ENCODE data around the gene NBDY. TPM values are rescaled to one million over a fixed set of nuclear protein-coding genes. Genes with fewer than 3 reads are reported as not detected.

Gene NBDY
- total RNA-seq, 1 donor from 2014 or later: 34.2 TPM

DNA sequence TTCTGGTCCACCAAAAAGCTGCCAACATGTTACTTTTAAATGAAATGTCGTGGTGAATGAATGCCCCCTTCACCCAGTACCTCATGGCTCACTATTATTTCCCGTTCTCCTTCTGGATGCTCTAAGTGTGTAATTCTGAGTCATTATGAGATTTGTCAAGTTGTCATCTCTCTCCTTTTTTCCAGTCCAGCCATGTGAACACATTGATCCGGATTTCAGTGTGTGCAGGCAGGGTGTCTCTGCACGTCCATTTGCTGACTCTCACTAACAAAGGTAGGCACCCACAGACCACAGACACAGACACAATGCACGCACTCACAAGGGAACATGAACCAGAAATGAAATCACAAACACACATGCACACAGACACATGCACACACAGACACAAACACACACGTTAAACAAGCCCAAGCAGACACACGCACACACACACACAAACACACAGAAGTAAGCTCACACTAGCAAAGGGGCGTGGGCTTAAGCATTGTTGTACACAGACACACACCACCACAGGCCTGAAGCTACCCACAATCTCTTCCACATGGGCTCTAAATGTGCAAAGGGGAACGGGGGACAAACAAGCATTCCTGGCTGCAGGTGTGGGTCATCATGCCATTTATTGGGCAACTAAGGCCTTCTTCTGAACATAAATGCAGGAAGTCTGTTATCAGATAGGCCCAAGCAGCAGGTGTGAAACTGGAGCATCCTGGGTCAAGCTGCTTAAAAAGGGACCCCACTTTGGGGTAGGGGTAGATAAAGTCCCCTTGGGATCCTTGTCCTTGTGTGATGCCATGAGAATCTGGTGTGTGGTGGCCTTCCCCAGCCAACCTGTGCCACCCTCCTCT, 58.1 kb downstream of the NBDY start:
- ATAC-seq: no peak

DNA sequence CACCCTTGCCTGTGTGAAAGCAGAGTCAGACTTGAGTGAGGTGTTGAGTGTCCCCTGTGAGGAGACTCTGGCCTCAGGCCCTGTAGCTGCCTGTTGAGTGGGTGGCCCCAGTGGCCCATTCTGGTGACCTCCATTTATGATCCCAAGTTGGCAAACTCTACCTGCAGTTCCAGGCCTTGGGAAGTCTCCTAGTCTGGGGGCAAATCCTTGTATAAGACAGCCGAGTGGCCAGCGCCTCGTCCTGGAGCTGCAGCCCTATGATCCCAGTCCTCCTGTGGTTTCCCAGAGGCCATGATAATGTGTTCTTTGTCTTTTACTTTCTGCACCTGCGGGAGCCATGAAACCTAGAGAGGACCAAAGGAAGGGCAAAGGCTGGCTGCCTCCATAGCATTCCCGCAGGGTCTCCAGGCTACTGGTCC, 58.7 kb downstream of the NBDY start:
- ATAC-seq: no peak

DNA sequence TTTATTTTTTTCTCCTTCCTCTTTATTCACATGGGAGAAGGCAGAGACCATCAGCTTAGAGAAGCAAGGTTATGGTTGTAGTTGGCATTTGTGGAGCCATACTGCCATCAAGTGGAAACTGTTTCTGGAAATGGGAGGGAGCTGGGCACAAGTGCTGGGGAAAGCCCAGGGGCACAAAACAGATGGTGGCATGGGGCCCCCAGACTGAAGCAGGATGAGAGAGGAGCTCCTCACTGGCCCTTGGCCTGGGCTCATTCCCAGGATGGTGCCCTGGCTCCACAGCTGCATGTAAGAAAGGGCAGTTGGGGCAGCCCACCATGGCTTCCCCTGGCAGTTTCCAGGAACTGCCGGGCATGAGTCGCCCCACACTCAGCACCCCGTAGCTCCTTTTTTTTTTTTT, 59.2 kb downstream of the NBDY start:
- no peak for ATAC-seq

DNA sequence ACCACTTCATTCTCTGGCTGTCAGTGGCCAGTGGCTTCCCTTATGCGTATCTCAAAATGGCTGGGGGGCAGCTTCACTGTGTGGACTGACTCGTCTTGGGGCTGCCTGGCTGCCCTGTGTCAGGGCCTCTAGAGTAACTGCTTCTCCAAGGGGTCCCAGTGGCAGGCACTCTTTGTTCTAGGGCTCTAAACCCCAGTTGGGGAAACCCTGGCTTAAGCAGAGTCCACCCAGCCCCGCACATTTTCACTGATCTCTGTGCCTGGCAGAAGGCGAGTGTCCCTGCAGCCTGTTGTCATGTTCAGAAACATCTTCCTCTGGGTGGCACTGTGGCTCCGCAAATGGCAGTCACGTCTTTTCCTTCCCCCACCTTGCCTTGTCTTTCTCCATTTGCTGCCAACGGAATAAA, 59.7 kb downstream of the NBDY start:
- no peak for ATAC-seq

DNA sequence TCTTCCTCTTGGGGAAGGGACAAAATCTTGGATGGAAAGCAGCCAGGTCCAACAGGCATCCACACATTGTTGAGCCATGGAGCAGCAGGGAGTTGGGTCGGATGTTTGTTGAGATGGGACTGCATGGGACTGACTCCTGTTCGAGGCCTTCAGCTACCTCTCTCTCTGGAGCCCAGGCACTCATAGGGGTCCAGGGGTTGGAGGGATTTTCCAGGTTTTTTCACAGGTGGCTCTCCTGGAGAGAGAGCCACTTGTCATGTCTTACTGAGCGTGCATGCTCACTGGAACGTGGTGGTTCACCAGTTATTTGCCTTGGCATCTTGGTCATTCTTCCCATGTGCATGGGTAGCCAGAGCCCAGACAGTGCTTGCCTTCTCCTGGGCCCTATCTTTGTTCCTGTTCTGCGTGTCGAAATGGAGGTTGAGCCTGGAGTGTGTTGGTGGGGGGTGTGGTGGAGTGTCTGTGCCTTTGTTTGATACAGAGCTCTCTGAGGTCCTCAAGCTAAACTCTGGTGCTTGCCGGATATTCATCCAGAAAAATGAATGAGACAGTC, 60.6 kb downstream of the NBDY start:
- no peak for ATAC-seq

DNA sequence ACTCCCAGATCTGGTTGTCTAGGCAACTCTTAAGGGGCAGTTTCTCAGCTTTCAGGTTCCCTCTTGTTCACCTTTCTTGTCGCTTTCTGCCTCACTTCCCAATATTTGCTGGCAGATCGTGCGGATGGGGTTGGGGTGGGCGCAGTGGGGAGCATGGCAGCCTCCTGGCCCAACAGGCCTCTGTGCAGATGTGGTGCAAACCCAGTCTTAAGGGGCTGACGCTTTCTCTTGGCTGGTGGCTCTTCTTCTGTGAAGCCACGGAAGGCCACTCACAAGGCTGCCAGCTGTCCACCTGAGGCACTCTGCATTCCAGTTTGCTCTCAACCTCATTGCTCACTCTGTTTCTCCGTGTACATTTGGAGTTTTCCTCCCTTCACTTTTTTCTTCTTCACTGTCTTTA, 61.7 kb downstream of the NBDY start:
- no peak for ATAC-seq

DNA sequence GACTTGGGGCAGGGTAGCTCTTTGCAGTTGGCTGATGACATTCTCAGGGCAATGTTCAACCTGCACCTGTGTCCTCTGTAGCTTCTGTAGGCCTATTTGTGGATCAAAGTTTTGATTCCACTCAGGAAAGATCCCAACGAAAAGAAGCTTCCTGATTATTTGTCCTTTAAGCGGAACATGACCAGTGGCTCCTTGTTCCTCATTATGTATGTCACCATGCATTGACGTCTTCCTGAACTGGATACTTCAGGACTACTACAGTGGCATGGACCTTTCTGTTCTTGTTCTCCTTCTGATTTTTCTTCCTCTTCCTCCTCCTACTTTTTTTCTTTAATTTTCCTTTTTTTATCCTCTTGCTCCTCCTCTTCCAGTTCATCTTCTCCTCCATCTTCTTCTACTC, 62.4 kb downstream of the NBDY start:
- no peak for ATAC-seq

DNA sequence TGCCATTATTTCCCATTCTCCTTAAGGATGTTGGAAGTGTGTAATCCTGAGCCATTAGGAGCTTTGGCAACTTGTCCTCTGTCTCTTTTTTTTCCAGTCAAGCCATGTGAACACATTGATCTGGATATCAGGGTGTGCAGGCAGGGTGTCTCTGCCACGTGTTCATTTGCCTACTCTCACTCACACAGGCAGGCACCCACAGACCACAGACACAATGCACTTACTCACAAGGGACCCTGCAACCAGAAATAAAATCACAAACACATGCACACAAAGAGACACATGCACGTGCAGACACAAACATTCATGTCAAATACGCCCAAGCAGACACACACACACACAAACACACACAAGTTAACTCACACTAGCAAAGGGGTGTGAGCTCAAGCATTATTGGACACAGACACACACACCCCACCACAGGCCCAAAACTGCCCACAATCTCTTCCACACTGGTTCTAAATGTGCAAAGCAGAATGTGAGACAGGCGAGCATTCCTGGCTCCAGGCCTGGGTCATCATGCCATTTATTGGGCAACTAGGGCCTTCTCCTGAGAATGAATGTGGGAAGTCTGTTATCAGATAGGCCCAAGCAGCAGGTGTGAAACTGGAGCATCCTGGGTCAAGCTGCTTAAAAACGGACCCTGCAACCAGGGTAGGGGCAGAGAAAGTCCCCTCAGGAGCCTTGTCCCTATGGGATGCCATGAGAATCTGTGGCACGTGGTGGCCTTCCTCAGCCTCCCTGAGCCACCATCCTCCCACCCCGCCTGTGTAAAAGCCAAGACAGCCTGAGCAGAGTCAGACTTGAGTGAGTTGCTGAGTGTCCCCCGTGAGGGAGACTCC, 63.4 kb downstream of the NBDY start:
- no peak for ATAC-seq

DNA sequence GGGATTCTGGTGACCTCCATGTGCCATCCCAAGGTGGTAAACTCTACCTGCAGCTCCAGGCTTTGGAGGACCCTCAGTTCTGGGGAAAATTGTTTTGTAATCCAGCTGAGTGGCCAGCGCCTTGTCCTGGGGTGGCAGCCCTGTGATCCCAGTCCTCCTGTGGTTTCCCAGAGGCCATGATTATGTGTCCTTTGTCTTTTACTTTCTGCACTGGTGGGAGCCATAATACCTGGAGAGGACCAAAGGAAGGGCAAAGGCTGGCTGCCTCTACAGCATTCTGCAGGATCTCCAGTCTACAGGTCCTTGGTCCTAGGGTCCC, 64.0 kb downstream of the NBDY start:
- no peak for ATAC-seq

DNA sequence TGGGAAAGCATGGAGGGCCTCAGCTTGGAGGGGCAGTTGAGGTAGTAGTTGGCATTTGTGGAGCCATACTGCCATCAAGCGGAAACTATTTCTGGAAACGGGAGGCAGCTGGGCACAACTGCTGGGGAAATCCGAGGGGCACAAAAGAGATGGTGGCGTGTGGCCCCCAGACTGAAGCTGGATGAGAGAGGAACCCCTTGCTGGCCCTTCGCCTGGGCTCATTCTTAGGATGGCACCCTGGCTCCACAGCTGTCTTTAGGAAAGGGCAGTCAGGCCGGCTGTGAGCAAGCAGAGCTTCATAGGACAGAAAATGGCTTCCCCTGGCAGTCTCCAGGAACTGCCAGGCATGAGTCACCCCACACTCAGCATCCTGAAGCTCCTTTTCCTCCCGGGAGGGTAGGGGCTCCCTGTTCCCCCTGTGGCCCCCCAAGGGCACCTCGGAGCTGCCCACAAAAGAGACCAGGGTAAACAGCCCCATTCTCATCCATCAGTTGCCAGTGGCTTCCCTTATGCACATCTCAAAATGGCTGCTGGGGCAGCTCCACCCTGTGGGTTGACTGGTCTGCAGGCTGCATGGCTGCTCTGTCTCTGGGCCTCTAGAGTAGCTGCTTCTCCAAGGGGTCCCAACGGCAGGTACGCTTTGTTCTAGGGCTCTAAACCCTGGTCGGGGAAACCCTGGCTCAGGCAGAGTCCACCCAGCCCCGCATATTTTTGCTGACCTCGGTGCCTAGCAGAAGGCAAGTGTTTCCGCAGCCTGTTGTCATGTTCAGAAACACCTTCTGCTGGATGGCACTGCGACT, 64.7 kb downstream of the NBDY start:
- peak; percentile 47 for ATAC-seq

DNA sequence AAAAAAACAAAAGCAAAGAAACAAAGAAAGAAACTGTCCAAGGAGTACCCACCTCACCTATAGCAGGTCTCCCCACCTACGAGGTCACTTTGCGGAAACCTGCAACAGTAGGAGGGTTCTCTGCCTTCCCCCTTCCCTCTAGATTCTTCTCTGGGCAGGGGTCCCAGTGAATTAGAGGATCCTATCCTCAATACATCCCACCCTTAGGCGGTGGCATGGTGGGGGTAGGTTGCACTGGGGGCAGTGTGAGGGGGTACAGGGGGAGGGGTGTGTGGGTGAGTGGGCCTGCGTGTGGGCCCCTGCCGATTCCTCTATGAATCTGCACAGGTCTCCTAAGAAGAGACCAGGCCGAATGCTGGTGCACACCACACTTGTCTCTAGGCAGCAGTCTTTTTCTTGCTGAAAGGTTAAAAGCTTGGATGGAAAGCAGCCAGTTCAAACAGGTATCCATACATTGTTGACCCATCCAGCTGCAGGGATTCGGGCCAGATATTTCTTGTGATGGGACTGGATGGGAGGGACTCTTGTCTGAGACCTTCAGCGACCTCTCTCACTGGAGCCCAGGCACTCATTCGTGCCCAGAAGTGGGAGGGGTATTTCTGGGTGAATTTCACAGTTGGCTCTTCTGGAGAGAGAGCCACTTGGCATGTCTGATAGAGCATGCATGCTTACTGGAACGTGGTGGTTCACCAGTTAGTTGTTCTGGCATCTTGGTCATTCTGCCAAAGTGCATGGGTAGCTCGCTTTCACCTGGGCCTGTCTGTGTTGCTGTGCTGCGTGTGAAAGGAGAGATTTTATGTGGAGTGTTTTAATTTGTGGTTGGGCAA, 65.6 kb downstream of the NBDY start:
- no peak for ATAC-seq

DNA sequence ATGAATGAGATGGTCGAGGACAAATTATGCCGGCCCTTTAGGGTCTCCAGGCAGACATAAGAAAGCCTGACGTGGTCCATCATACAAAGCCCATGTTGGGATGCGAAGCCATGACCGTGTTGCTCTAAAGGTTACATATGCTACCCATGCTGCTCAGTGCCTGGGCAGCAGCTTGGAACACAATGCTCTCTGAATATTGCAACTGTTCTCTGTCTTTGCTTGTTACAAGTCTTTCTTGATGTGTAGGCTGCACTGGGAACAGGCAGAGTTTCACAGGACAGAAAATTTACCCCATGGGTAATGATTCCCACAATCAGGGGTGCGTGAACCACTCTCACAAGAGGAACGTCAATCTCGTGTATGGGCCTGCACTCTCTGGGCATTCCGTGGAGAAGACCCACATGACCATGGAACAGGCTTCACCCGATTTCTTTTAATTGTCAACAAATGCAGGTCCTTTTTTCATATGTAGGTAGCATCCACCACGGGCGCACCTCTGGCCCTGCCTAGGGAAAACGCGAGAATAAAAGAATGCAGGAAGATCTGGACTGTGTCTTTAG, 66.3 kb downstream of the NBDY start:
- no peak for ATAC-seq

DNA sequence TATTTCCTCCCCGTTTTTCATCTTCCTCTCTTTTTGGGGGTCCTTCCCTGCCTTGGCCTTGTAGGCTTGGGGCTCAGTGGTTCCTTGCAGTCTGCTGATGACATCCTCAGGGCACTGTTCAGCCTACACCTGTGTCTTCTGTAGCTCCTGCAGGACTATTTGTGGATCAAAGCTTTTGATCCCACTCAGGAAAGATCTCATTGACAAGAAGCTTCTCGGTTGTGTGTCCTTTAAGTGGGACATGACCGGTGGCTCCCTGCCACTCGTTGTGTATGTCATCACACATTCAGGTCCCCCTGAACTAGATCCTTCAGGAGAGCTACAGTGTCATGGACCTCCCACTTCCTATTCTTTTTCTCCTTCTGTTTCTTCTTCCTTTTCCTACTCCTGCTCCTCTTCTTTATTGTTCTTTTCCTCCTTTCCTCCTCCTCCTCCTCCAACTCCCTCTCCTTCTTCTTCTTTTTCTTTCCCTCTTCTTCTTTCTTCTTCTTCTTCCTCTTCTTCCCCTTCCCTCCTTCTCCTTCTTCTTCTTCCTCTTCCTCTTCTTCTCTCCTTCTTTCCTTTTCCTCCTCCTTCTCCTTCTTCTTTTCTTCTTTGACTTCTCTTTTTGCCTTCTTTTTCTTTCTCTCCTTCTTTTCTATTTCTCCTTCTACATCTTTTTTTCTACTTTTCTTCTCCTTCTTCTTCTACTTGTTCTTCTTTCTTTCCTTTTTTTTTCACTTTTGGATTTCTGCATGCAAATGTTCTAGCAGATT, 67.8 kb downstream of the NBDY start:
- no peak for ATAC-seq

DNA sequence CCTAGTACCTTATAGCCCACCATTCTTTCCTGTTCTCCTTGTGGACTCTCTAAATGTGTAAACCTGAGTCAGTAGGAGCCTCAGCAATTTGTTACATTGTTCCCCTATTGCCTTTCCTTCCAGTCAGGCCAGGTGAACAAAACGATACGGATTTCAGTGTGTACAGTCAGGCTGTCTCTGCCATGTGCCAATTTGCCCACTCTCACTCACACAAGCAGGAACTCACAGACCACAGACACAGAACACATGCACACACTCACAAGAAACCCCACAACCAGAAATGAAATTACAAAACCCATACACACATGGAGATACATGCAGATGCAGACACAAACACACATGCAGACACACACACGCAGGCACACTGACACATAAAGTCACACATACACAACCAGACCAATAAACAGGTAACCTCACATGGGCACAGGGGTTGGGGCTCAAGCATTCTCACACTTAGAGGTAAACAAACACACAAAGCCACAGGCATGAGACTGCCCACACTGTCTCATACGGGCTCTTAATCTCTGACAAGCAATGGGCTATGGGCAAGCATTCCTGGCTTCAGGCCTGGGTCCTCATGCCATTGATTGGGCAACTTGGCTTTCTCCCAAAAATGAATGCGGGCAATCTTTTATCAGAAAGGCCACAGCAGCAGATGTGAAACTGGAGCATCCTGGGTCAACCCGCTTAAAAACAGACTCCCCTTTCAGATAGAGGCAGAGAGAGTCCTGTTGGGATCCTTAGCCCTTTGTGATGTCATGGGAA, 68.7 kb downstream of the NBDY start:
- no peak for ATAC-seq

DNA sequence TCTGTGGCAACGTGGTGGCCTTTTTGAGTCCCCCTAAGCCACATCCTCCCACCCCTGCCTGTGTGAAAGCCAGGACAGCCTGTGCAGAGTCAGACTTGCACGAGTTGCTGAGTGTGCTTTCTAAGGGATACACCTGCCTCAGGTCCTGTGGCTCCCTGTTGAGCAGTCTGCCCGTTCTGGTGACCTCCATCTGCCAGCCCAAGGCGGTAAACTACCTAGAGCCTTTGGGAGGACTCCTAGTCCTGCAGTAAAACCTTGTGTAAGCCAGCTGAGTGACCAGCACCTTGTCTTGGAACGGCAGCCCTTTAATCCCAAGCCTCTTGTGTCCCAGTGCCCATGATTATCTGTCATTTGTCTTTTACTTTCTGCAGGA, 69.3 kb downstream of the NBDY start:
- no peak for ATAC-seq

DNA sequence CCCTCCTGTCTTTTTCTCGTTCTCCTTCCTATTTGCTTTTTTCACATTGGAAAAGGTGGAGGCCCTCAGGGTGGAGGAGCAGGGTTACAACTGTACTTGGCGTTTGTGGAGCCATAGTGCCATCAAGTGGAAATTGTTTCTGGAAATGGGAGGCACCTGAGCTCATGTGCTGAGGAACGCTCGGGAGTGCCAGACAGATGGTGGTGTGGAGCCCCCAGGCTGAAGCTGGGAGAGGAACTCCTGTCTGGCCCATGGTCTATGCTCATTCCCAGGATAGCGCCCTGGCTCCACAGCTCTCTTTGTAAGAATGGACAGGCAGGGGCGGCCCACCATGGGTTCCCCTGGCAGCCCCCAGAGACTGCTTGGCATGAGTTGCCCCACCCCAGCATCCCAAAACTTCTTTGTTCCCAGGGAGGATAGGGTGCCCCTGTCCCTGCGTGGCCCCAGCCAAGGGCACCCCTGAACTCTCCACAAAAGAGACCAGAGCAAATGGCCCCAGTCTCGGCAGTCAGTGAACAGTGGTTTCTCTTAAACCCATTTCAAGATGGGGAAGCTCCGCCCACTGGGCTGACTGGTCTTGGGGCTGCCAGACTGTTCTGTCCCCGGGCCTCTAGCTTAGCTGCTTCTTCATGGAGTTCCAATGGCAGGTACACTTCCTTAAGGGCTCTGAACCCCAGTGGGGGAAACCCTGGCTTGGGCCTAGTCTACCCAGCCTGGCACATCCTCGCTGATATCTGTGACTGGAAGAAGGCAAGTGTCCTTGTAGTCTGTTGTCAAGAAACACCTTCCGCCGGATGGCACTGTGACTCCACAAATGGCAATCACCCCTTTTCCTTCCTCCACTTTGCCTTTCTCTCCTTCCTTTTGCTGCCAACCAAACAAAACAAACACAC, 70.1 kb downstream of the NBDY start:
- peak; percentile 23 for ATAC-seq

DNA sequence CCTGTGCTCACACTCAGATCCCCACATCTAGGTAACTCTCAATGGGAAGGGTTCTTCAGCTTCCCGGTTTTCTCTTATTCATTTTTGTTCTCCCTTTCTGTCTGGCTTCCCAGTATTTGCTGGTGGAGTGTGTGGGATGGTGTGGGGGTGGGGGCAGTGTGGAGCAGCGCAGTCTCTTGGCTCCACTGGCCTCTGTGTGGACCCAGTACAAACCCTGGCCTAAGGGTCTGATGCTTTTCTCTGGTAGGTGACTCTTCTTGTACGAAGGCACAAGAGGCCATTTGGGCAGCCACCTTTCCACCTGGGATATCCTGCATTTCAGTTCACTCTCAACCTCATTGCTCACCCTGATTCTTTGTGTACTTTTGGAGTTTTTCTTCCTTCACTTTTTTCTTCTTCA, 71.3 kb downstream of the NBDY start:
- ATAC-seq: no peak

DNA sequence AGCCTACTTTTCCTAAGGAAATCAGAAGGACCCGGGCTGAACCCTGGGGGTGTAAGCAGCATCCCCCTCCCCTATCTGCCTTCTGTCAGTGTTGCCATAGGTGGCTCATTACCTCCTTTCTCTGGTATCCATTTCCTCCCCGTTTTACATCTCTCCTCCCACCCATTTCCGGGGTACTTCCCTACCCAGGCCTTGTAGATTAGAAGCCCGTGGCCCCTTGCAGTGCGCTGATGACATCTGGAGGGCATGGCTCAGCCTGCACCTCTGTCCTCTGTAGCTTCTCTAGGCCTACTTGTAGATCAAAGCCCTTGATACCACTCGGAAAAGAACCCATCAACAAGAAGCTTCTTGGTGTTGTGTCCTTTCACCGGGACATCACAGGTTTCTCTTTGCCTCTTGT, 71.8 kb downstream of the NBDY start:
- no peak for ATAC-seq

DNA sequence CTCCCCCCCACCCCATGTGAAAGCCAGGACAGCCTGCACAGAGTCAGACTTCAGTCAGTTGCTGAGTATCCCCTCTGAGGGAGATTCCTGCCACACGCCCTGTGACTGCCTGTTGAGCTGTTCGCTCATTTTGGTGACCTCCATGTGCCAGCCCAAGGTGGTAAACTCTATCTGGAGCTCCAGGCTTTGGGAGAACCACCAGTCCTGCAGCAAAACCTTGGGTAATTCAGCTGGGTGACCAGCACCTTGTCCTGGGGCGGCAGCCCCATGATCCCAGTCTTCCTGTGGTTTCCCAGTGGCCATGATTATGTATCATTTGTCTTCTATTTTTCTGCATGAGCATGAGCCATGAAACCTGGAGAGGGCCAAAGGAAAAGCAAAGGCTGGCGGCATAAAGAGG, 73.4 kb downstream of the NBDY start:
- ATAC-seq: no peak

Measured in esophagus mucosa (tissue), 1 donor.